Smooth muscle cell (in vitro differentiated cells): ENCODE results near the gene VAV3. TPM values are rescaled to one million over a fixed set of nuclear protein-coding genes. Genes with fewer than 3 reads are reported as not detected.
A peak's percentile ranks its signal among the peaks of the same experiment; 100 is the strongest.

Experiments used
- DNase-seq: peaks from one replicate; lab custom pipeline; 2025; ENCODE audit not compliant: unreplicated experiment; lab: John Stamatoyannopoulos, UW
- H2AFZ ChIP-seq: fragments of 200-600 bp; sonication (generic); 2 replicates; pipeline ENCODE4 v1.6.0; 2016; ENCODE audit warnings: antibody characterized with exemption, low read depth, mild to moderate bottlenecking
- H3F3A ChIP-seq: fragments of 200-600 bp; sonication (generic); 2 replicates; pipeline ENCODE4 v1.6.0; 2017; ENCODE audit warnings: antibody characterized with exemption, low read depth
- H3K27ac ChIP-seq: fragments of 200-600 bp; sonication (generic); 2 replicates; pipeline ENCODE4 v1.5.1; 2016; ENCODE audit warnings: low read depth, mild to moderate bottlenecking
- H3K27me3 ChIP-seq: fragments of 200-600 bp; sonication (generic); 2 replicates; pipeline ENCODE4 v1.6.1; 2016; ENCODE audit warnings: low read depth, mild to moderate bottlenecking
- H3K36me3 ChIP-seq: fragments of 200-600 bp; sonication (generic); 2 replicates; pipeline ENCODE4 v1.5.1; 2016; ENCODE audit warnings: low read depth
- H3K4me1 ChIP-seq: fragments of 200-600 bp; sonication (generic); 2 replicates; pipeline ENCODE4 v1.5.1; 2016; ENCODE audit warnings: low read depth
- H3K4me2 ChIP-seq: fragments of 200-600 bp; sonication (generic); 2 replicates; pipeline ENCODE4 v1.6.0; 2016; ENCODE audit warnings: mild to moderate bottlenecking
- H3K4me3 ChIP-seq: fragments of 200-600 bp; sonication (generic); 2 replicates; pipeline ENCODE4 v1.5.1; 2016; ENCODE audit warnings: mild to moderate bottlenecking
- H3K79me2 ChIP-seq: fragments of 200-600 bp; sonication (generic); 2 replicates; pipeline ENCODE4 v1.6.0; 2016; ENCODE audit warnings: low read depth, mild to moderate bottlenecking
- H3K9ac ChIP-seq: fragments of 200-600 bp; sonication (generic); 2 replicates; pipeline ENCODE4 v1.6.0; 2016; ENCODE audit warnings: low read depth
- H3K9me3 ChIP-seq: fragments of 200-600 bp; sonication (generic); replicated peaks from 2 replicates; pipeline ENCODE4 v1.5.1; 2016; ENCODE audit warnings: low read depth
- H4K20me1 ChIP-seq: fragments of 200-600 bp; sonication (generic); 2 replicates; pipeline ENCODE4 v1.6.0; 2016; ENCODE audit warnings: low read depth
- WGBS: methylation state at CpG from one replicate; pipeline ENCODE4 v1.1.7; 2016; ENCODE audit warnings: low lambda C conversion rate; 5-methylcytosine and 5-hydroxymethylcytosine counted together
- polyA plus RNA-seq: library from polyadenylated mRNA; unstranded; fragments of >200 nt; fragmentation: Nextera tagmentation; extraction: Ambion mirVana; gene quantifications from 2 replicates; pipeline ENCODE4 v1.2.1, GENCODE V29; 2016
- total RNA-seq: library from RNA; depleted of rRNA; stranded (reverse); fragments of >200 nt; gene quantifications from 2 replicates; pipeline ENCODE4 v1.2.3, GENCODE V29; 2014
- TF ChIP-seq, protein P1 (sequence below): fragments of 200-600 bp; sonication (generic); IDR thresholded peaks from 2 replicates; pipeline ENCODE4 v1.5.1; 2017; ENCODE audit warnings: borderline replicate concordance, mild to moderate bottlenecking, antibody characterized with exemption; ENCODE audit not compliant: insufficient read depth, poor library complexity, severe bottlenecking

VAV3 gene
- total and polyA plus RNA-seq, 2 experiments from 2014 or later, result 0.62 to 10.1 TPM

DNA sequence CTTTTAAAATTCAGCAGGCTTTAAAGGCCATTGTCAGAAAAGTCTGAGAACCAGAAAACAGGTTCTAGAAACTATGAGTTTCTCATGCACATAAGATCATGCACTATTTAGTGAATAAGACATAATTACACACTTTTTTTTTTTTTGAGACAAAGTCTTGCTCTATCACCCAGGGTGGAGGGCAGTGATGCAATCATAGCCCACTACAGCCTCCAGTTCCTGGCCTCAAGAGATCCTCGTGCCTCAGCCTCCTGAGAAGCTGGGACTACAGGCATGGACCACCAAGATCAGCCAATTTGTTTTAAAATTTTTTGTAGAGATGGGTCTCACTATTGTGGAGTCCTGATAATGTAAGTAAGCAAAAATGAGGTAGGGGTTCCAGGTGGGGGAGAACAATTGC lies 134.9 kb downstream of the VAV3 start:
- peak overlapping the region; percentile 8 for H3K27ac ChIP-seq
- H3K27me3 ChIP-seq, result no peaks in the 10 kb centered on the region
- H2AFZ ChIP-seq, result no peak overlapping the region
- no peaks in the 10 kb centered on the region for H3K9me3 ChIP-seq
- TF ChIP-seq, protein P1, sequence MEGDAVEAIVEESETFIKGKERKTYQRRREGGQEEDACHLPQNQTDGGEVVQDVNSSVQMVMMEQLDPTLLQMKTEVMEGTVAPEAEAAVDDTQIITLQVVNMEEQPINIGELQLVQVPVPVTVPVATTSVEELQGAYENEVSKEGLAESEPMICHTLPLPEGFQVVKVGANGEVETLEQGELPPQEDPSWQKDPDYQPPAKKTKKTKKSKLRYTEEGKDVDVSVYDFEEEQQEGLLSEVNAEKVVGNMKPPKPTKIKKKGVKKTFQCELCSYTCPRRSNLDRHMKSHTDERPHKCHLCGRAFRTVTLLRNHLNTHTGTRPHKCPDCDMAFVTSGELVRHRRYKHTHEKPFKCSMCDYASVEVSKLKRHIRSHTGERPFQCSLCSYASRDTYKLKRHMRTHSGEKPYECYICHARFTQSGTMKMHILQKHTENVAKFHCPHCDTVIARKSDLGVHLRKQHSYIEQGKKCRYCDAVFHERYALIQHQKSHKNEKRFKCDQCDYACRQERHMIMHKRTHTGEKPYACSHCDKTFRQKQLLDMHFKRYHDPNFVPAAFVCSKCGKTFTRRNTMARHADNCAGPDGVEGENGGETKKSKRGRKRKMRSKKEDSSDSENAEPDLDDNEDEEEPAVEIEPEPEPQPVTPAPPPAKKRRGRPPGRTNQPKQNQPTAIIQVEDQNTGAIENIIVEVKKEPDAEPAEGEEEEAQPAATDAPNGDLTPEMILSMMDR, result no peak
- H3K36me3 ChIP-seq, result no peaks in the 10 kb centered on the region
- H3K9ac ChIP-seq, result no peak overlapping the region
- DNase-seq, result no peak
- no peaks in the 10 kb centered on the region for H4K20me1 ChIP-seq
- WGBS, result 89% methylated on average over 1 of the region's 1 CpG
- no peak overlapping the region for H3K4me3 ChIP-seq
- peak overlapping the region; percentile 55 for H3K4me2 ChIP-seq
- H3F3A ChIP-seq, result no peaks in the 10 kb centered on the region
- no peaks in the 10 kb centered on the region for H3K4me1 ChIP-seq
- no peaks in the 10 kb centered on the region for H3K79me2 ChIP-seq

DNA sequence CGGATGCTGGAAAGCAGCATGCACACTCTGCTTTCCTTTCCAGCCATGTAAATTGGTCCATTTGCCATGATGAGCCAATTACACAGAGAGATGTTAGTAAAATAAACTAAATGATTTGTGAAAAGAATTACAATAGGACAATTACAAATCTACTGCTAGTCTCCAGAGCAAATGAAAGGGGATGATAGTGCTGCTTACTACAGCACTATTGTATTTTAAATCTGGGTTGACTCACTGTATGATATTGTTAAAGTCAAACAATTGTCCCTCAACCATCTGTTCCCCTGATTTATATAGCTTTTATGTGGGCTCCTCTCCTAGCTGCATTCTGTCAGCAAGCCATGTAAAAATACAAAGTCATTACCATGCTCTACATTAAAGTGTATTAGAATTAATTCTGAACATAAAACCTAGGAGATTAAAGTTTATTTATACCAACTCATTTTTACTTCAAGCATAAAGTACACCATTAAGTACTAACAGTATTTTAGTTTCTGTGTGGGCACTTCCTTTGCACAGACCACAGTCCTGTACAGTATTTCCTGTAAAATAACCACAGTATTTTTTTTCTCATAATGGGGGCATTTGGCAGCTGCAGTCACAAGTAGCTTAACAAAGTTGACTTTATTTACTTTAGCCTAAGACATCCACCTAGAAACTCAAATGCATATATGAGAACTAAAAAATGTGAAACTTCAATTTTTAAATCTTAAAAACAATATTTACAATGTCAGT lies 135.8 kb downstream of the VAV3 start:
- Histone ChIP-seq H3K9me3 (no peaks in the 10 kb centered on the region), H2AFZ (no peak overlapping the region), H3K4me3 (no peak overlapping the region), H3K36me3 (no peaks in the 10 kb centered on the region), H3F3A (no peaks in the 10 kb centered on the region), H3K4me1 (no peaks in the 10 kb centered on the region), H3K9ac (no peak overlapping the region), H4K20me1 (no peaks in the 10 kb centered on the region), H3K27ac (peak overlapping the region; percentile 8), H3K4me2 (peak overlapping the region; percentile 55), H3K79me2 (no peaks in the 10 kb centered on the region), H3K27me3 (no peaks in the 10 kb centered on the region)
- TF ChIP-seq, protein P1, result no peak
- 92% methylated on average over 1 of the region's 1 CpG for WGBS
- no peak for DNase-seq

DNA sequence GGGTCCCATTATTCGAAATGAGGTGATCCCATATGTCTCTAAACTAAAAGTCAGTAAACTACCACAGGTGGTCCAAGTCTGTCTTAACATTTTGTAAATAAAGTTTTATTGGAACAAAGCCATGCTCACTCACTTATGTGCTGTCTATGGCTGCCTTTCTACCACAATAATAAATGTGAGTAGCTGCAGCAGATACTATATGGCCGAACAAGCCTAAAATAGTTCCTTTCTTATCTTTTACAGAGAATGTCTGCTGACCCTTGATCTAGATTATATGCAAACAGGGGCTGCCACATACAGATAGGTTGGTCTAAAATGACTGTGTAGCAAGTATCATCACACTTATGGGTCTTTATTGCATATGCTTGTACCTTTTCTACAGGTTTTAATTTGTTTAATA lies 140.0 kb downstream of the VAV3 start:
- H3K36me3 ChIP-seq, result no peaks in the 10 kb centered on the region
- H3F3A ChIP-seq, result no peaks in the 10 kb centered on the region
- no peak for DNase-seq
- no peaks in the 10 kb centered on the region for H3K27me3 ChIP-seq
- no peak overlapping the region for H3K4me3 ChIP-seq
- no peak overlapping the region for H3K27ac ChIP-seq
- H3K9me3 ChIP-seq, result no peaks in the 10 kb centered on the region
- no peaks in the 10 kb centered on the region for H3K79me2 ChIP-seq
- TF ChIP-seq, protein P1, result no peak
- WGBS, result 81% methylated on average over 2 of the region's 2 CpGs
- H3K4me2 ChIP-seq, result no peak overlapping the region
- no peaks in the 10 kb centered on the region for H4K20me1 ChIP-seq
- no peaks in the 10 kb centered on the region for H3K4me1 ChIP-seq
- H2AFZ ChIP-seq, result no peak overlapping the region
- no peak overlapping the region for H3K9ac ChIP-seq

DNA sequence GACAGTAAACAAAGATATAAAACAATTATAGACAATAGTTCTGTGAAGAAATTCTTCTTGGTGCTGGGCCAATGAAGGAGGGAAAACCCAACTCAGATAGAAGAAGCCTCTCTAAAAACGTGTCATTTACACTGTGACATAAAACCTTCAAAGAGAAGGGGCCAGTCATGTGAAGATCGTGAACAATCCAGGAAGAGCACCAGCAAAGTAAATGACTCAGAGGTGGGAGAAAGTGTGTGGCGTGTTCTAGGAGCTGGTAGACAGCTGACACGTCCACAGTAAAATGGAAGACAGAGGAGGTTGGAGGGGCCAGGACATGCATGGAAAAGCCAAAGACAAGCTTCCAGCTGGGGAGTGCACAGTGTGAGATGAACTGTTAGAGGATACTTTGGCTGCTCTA lies 143.6 kb downstream of the VAV3 start:
- no peak for DNase-seq
- no peaks in the 10 kb centered on the region for H3K79me2 ChIP-seq

More for the DNA sequence above, 143.6 kb downstream of the VAV3 start:
- Histone ChIP-seq H3K4me2 (no peak overlapping the region), H4K20me1 (no peaks in the 10 kb centered on the region), H3F3A (no peaks in the 10 kb centered on the region), H3K9ac (no peak overlapping the region), H3K36me3 (no peaks in the 10 kb centered on the region), H2AFZ (no peak overlapping the region), H3K9me3 (no peaks in the 10 kb centered on the region), H3K27me3 (no peaks in the 10 kb centered on the region), H3K4me1 (no peaks in the 10 kb centered on the region), H3K4me3 (no peak overlapping the region), H3K27ac (no peak overlapping the region)
- TF ChIP-seq, protein P1, result no peak
- WGBS, result 67% methylated on average over 4 of the region's 4 CpGs
